GM12878 (cell line): ENCODE results near the gene LRRC27. TPM values are rescaled to one million over a fixed set of nuclear protein-coding genes. Genes with fewer than 3 reads are reported as not detected.

Experiments
- CBX3 ChIP-seq: fragments of 200-600 bp; sonication (generic); IDR thresholded peaks from 2 replicates; pipeline ENCODE4 v1.6.1; 2016; ENCODE audit warnings: low read depth, borderline replicate concordance
- CREM ChIP-seq: IDR thresholded peaks from 2 replicates; pipeline ENCODE4 v1.6.1; 2014; ENCODE audit warnings: antibody characterized with exemption, low read depth
- EED ChIP-seq: sonication (generic); IDR thresholded peaks from 2 replicates; pipeline ENCODE4 v1.6.1; 2016; ENCODE audit warnings: antibody characterized with exemption, low read depth
- ESRRA ChIP-seq: IDR thresholded peaks from 2 replicates; pipeline ENCODE4 v1.6.1; 2012; ENCODE audit warnings: mild to moderate bottlenecking, low read length, improper control_type of control experiment
- MEF2B ChIP-seq: fragments of 450-650 bp; IDR thresholded peaks from 2 replicates; pipeline ENCODE4 v1.6.1; 2018; ENCODE audit warnings: mild to moderate bottlenecking, moderate library complexity; ENCODE audit not compliant: partially characterized antibody, poor library complexity, severe bottlenecking
- MTA3 ChIP-seq: IDR thresholded peaks from 2 replicates; pipeline ENCODE4 v1.6.1; 2012; ENCODE audit warnings: low read length, inconsistent platforms, borderline replicate concordance
- POLR2AphosphoS2 ChIP-seq: IDR thresholded peaks from 2 replicates; pipeline ENCODE4 v1.6.1; 2011; ENCODE audit warnings: low read depth, mild to moderate bottlenecking, low read length, improper control_type of control experiment, moderate library complexity
- YBX1 ChIP-seq: fragments of 450-650 bp; IDR thresholded peaks from 2 replicates; pipeline ENCODE4 v1.6.1; 2016; ENCODE audit warnings: antibody characterized with exemption
- ZZZ3 ChIP-seq: IDR thresholded peaks from 2 replicates; pipeline ENCODE4 v1.6.1; 2011; ENCODE audit warnings: low read depth; ENCODE audit not compliant: control insufficient read depth, insufficient read length
- polyA plus RNA-seq, 11 experiments: library from polyadenylated mRNA; depleted of rRNA in 4 of 11; unstranded in 6 of 11; stranded (reverse) in 5 of 11; fragments of >200 nt; fragmentation: Nextera tagmentation in 4 of 11; fragmentation: Illumina TruSeq in 1 of 11; extraction: Ambion mirVana in 4 of 11; extraction: Trizol in 1 of 11; gene quantifications; 1 replicate in 1 of 11; 2 replicates in 10 of 11; pipeline versions ENCODE4 v1.2.1 to v1.2.3, GENCODE V29; 2011 to 2016; ENCODE audit warnings: inconsistent platforms in 2 of 11, missing spikeins in 2 of 11, low read depth in 1 of 11
- total RNA-seq, 4 experiments: library from RNA; depleted of rRNA in 3 of 4; stranded (reverse); fragments of >200 nt in 3 of 4; fragmentation: Illumina TruSeq in 1 of 4; extraction: Trizol in 1 of 4; gene quantifications; 2 replicates each; pipeline versions ENCODE4 v1.2.1 to v1.2.3, GENCODE V29; 2013 to 2021
- TF ChIP-seq, protein P1 (sequence below): fragments of 150-350 bp; IDR thresholded peaks from 2 replicates; pipeline ENCODE4 v1.6.1; 2016; ENCODE audit warnings: low read depth, low read length
- TF ChIP-seq, protein P2 (sequence below): fragments of 450-650 bp; IDR thresholded peaks from 2 replicates; pipeline ENCODE4 v1.6.1; 2016; ENCODE audit warnings: mild to moderate bottlenecking

Gene LRRC27
- total and polyA plus RNA-seq, 10 of the 15 experiments (the other 5 are each of a cell fraction or from before 2014, with no cell fraction given) = 0.48 to 6.9 (median 4.7) TPM

DNA sequence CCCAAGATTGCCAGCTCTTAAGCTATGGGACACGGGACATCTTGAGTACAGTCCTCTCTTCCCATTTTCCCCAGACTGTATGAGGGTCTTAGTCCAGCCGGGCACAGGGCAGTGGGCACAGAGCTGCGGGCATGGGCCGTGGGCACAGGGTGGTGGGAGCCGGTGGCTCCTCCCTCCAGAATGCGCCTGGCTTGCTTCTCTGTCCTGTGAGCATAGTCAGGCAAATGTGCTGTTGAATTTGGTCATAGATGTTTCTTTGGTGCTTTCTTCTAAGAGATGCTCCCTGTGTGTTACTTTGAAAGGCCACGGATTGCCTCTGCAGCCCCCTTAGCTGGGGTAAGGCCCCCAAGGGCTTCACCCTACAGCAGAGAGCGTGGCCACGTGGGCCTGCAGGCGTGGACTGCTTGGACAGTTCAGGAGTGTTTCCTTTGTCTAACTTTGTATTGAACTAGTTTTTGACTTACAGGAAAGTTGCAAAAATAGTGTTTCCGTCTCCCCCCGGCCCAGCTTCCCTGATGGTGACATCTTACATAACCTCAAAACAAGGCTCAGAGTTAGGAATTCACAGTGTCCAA, 24.7 kb downstream of the LRRC27 start (continued):
- TF ChIP-seq, protein P1, sequence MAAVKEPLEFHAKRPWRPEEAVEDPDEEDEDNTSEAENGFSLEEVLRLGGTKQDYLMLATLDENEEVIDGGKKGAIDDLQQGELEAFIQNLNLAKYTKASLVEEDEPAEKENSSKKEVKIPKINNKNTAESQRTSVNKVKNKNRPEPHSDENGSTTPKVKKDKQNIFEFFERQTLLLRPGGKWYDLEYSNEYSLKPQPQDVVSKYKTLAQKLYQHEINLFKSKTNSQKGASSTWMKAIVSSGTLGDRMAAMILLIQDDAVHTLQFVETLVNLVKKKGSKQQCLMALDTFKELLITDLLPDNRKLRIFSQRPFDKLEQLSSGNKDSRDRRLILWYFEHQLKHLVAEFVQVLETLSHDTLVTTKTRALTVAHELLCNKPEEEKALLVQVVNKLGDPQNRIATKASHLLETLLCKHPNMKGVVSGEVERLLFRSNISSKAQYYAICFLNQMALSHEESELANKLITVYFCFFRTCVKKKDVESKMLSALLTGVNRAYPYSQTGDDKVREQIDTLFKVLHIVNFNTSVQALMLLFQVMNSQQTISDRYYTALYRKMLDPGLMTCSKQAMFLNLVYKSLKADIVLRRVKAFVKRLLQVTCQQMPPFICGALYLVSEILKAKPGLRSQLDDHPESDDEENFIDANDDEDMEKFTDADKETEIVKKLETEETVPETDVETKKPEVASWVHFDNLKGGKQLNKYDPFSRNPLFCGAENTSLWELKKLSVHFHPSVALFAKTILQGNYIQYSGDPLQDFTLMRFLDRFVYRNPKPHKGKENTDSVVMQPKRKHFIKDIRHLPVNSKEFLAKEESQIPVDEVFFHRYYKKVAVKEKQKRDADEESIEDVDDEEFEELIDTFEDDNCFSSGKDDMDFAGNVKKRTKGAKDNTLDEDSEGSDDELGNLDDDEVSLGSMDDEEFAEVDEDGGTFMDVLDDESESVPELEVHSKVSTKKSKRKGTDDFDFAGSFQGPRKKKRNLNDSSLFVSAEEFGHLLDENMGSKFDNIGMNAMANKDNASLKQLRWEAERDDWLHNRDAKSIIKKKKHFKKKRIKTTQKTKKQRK = no peak
- no peak for TF ChIP-seq POLR2AphosphoS2
- TF ChIP-seq CBX3 = no peak
- TF ChIP-seq MTA3 = no peak
- TF ChIP-seq MEF2B = no peak
- TF ChIP-seq ESRRA = no peak
- TF ChIP-seq YBX1 = no peak
- TF ChIP-seq, protein P2, sequence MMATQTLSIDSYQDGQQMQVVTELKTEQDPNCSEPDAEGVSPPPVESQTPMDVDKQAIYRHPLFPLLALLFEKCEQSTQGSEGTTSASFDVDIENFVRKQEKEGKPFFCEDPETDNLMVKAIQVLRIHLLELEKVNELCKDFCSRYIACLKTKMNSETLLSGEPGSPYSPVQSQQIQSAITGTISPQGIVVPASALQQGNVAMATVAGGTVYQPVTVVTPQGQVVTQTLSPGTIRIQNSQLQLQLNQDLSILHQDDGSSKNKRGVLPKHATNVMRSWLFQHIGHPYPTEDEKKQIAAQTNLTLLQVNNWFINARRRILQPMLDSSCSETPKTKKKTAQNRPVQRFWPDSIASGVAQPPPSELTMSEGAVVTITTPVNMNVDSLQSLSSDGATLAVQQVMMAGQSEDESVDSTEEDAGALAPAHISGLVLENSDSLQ = no peak
- TF ChIP-seq CREM = no peak
- no peak for TF ChIP-seq ZZZ3
- TF ChIP-seq EED = no peak
